ENCODE results near the gene ZFAND3.
A peak's percentile ranks its signal among the peaks of the same experiment; 100 is the strongest.

The ZFAND3 gene

DNA sequence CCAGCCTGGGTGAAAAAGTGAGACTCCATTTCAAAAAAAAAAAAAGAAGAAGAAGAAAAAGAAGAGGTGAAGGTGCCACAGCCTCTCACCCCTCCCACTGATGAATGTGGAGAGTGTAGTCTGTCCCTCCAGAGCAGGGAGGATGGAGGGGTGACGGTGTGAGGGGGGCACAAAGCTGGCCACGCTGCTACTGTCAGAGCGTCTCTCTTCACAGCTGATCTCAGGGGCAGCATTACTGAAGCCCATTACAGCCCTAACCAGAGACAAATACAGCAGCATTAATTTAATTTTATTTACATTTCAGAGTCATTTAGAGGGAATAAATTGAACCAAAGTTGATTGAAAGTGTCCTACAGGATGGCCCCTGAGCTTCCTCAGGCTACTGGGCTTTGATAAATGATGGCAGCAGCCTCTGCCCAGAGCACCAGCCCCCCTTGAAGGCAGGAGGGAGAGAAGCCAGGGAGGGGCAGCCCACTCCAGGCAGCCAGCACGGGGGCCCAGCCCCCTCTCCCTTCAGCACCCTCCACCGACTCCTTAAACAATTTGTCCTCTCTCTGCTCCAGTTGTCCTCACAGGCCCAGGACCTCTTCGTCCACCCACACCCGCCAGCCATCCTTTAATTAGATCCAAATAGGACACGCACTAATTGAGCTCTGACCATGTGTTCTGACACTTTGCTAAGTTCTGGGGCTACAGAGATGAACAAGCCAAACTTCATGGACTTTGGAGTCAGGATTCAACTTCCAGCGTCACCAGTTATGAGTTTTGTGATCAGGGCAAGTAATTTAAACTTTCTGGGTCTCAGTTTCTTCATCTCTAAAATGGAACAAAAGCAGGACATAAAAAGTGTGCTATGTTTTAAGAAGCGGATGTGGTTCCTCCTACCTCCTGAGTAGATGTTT, 18.6 kb upstream of the ZFAND3 start:
- H3K9ac ChIP-seq (ENCODE audit: low read length), result no peak overlapping the region
- H3K27me3 ChIP-seq (ENCODE audit: control insufficient read depth, insufficient read depth, low read length), result no peaks in the 10 kb centered on the region
- no peaks in the 10 kb centered on the region for H3K9me3 ChIP-seq (ENCODE audit: control insufficient read depth, low read depth, low read length)
- no peaks in the 10 kb centered on the region for H3K36me3 ChIP-seq (ENCODE audit: control insufficient read depth, low read depth, low read length)
- H3K4me3 ChIP-seq (ENCODE audit: low read length), result no peak overlapping the region
- H3K27ac ChIP-seq (ENCODE audit: low read length), result no peak overlapping the region
- H3K4me1 ChIP-seq (ENCODE audit: control insufficient read depth, low read depth, low read length), result no peaks in the 10 kb centered on the region

DNA sequence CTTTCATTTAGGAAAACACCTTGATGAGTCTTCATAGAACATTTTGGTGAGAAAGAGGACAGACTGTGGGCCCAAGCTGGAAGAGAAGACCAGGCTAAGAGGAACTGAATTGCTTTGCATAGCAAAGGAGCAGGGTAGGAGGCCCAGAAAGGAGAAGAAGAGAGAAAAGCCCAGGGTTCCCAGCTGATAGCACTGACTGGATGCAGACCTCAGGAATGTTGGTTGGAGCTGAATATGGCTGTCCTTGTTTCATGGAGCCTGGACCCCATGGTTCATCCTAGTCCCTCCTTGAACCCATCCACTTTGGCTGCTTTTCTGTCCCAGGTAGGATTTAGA, 18.0 kb upstream of the ZFAND3 start:
- Histone ChIP-seq H3K27me3 (ENCODE audit: control insufficient read depth, insufficient read depth, low read length) (no peaks in the 10 kb centered on the region), H3K9me3 (ENCODE audit: control insufficient read depth, low read depth, low read length) (no peaks in the 10 kb centered on the region), H3K4me3 (ENCODE audit: low read length) (no peak overlapping the region), H3K4me1 (ENCODE audit: control insufficient read depth, low read depth, low read length) (no peaks in the 10 kb centered on the region), H3K9ac (ENCODE audit: low read length) (no peak overlapping the region), H3K36me3 (ENCODE audit: control insufficient read depth, low read depth, low read length) (no peaks in the 10 kb centered on the region), H3K27ac (ENCODE audit: low read length) (no peak overlapping the region)

DNA sequence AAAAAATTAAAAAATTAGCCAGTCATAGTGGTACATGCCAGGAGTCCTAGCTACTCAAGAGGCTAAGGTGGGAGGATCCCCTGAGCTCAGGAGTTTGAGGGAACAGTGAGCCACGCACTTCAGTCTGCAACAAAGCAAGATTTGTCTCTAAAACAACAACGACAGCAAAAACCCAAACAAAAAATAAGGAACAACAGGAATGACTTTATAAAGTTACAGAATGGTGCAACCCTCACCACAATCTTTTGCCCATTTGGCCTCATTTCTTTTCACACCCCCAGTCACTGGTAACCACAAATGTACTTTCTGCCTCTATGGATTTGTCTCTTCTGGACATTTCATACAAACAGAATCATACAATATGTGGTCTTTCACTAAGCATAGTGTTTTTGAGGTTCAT, 16.7 kb upstream of the ZFAND3 start:
- H3K4me3 ChIP-seq (ENCODE audit: low read length), result no peak overlapping the region

DNA sequence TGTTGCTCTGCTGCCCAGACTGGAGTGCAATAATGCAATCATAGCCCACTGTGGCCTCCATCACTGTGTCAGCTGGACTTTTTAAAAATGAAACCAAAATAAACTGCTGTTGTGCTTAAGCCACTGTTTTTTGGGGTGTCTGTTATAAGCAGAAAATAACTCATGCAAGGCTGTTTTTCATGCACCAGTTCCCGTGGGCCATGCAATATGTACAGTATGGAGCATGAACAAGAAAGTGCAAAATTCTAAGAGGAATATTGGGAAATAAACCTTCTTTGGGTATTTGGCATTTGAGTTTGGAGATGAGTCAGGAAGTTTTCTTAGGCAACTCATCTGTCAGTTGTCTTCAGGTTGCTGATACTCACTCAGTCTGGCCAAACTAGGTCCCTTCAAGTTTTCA, 14.9 kb upstream of the ZFAND3 start:
- Histone ChIP-seq H3K36me3 (ENCODE audit: control insufficient read depth, low read depth, low read length) (no peaks in the 10 kb centered on the region), H3K9me3 (ENCODE audit: control insufficient read depth, low read depth, low read length) (no peaks in the 10 kb centered on the region), H3K4me1 (ENCODE audit: control insufficient read depth, low read depth, low read length) (no peaks in the 10 kb centered on the region), H3K4me3 (ENCODE audit: low read length) (no peak overlapping the region), H3K27me3 (ENCODE audit: control insufficient read depth, insufficient read depth, low read length) (no peaks in the 10 kb centered on the region), H3K27ac (ENCODE audit: low read length) (no peak overlapping the region), H3K9ac (ENCODE audit: low read length) (no peak overlapping the region)

More for the DNA sequence above, 16.7 kb upstream of the ZFAND3 start:
- H3K4me1 ChIP-seq (ENCODE audit: control insufficient read depth, low read depth, low read length), result no peaks in the 10 kb centered on the region
- no peak overlapping the region for H3K9ac ChIP-seq (ENCODE audit: low read length)
- no peaks in the 10 kb centered on the region for H3K27me3 ChIP-seq (ENCODE audit: control insufficient read depth, insufficient read depth, low read length)
- H3K27ac ChIP-seq (ENCODE audit: low read length), result no peak overlapping the region
- H3K9me3 ChIP-seq (ENCODE audit: control insufficient read depth, low read depth, low read length), result no peaks in the 10 kb centered on the region
- no peaks in the 10 kb centered on the region for H3K36me3 ChIP-seq (ENCODE audit: control insufficient read depth, low read depth, low read length)

DNA sequence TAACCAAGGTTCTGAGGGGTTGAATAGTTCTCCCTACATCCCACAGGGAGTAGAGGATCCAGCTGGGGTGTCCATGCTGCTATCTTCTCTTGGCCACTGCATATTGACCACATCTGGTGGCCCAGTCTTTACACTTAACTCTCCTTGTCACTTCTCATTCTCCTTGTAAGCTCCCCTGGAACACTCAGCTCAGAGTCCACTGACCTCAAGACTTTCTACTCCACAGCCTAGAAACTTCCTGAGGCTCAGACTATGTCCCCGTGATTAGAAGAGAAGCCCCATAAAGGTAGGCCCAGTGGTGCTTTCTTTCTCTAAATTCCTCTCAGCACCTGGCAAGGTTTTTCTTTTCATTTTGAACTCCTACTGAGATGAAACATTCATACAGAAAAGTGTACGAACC, 13.3 kb upstream of the ZFAND3 start:
- Histone ChIP-seq H3K4me3 (ENCODE audit: low read length) (no peak overlapping the region), H3K9me3 (ENCODE audit: control insufficient read depth, low read depth, low read length) (no peaks in the 10 kb centered on the region), H3K36me3 (ENCODE audit: control insufficient read depth, low read depth, low read length) (no peaks in the 10 kb centered on the region), H3K27ac (ENCODE audit: low read length) (no peak overlapping the region), H3K27me3 (ENCODE audit: control insufficient read depth, insufficient read depth, low read length) (no peaks in the 10 kb centered on the region), H3K9ac (ENCODE audit: low read length) (no peak overlapping the region), H3K4me1 (ENCODE audit: control insufficient read depth, low read depth, low read length) (no peaks in the 10 kb centered on the region)

DNA sequence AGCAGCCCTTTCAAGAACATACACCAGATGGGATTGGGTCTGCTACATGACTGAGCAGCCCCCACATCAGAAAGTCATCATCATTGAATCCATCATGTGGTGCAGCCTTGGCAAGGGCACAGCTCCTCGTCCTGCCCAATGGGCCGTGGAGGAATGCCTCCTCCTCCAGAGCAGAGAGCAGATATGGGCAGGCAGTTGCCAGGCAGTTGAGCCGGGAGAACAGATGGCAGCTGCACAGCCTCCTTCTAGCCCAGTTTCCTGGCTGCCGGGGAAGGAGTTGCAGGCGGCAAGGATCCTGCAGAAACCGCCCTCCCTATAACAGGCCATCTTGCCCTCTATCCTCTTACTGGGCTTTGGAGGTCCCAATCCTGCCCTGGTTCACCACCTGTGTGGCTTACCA, 11.9 kb upstream of the ZFAND3 start:
- no peaks in the 10 kb centered on the region for H3K4me1 ChIP-seq (ENCODE audit: control insufficient read depth, low read depth, low read length)
- no peaks in the 10 kb centered on the region for H3K36me3 ChIP-seq (ENCODE audit: control insufficient read depth, low read depth, low read length)
- no peak overlapping the region for H3K27ac ChIP-seq (ENCODE audit: low read length)
- no peak overlapping the region for H3K4me3 ChIP-seq (ENCODE audit: low read length)
- no peak overlapping the region for H3K9ac ChIP-seq (ENCODE audit: low read length)
- H3K9me3 ChIP-seq (ENCODE audit: control insufficient read depth, low read depth, low read length), result no peaks in the 10 kb centered on the region
- H3K27me3 ChIP-seq (ENCODE audit: control insufficient read depth, insufficient read depth, low read length), result no peaks in the 10 kb centered on the region

DNA sequence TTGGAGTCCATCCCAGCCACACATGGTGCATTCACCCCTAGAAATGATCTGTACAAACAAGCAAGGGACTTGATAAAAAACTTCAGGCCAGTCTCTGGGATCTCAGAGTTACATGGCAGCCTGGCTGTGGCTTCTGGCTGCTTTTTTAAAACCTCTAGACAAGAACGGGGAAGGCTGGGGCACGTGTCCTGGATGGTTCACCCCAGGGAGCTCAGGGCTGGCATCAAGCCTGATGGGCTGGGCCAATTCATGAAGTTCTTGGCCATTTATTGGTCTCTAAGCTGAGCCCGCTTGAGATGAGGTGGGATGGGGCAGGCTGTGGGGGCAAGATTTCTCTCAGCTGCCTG, 10.4 kb upstream of the ZFAND3 start:
- Histone ChIP-seq H3K4me1 (ENCODE audit: control insufficient read depth, low read depth, low read length) (no peaks in the 10 kb centered on the region), H3K27me3 (ENCODE audit: control insufficient read depth, insufficient read depth, low read length) (no peaks in the 10 kb centered on the region), H3K36me3 (ENCODE audit: control insufficient read depth, low read depth, low read length) (no peaks in the 10 kb centered on the region), H3K27ac (ENCODE audit: low read length) (no peak overlapping the region), H3K9ac (ENCODE audit: low read length) (no peak overlapping the region), H3K4me3 (ENCODE audit: low read length) (no peak overlapping the region), H3K9me3 (ENCODE audit: control insufficient read depth, low read depth, low read length) (no peaks in the 10 kb centered on the region)

DNA sequence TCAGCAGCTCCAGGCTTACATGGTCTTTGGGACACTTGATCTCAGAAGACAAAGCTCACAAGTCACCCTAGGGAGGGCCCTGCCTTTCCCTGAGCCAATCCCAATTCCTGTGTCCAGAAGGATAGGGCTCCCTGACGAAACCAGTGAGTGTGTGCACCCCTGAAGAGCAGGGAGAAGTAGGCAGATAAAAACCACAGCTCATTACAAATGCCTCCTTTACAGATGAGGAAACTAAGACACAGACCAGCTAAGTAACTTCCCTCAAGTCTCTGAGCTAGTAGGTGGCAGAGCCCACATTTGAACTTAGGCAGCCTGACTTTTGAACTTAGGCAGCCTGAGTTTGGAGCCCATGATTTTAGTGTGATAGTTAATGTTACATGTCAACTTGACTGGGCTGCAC, 6.7 kb upstream of the ZFAND3 start:
- Histone ChIP-seq H3K27me3 (ENCODE audit: control insufficient read depth, insufficient read depth, low read length) (no peaks in the 10 kb centered on the region), H3K9me3 (ENCODE audit: control insufficient read depth, low read depth, low read length) (no peaks in the 10 kb centered on the region), H3K4me1 (ENCODE audit: control insufficient read depth, low read depth, low read length) (peaks cover 6% of the 10 kb centered on the region), H3K36me3 (ENCODE audit: control insufficient read depth, low read depth, low read length) (no peaks in the 10 kb centered on the region), H3K4me3 (ENCODE audit: low read length) (no peak overlapping the region), H3K27ac (ENCODE audit: low read length) (no peak overlapping the region), H3K9ac (ENCODE audit: low read length) (no peak overlapping the region)

DNA sequence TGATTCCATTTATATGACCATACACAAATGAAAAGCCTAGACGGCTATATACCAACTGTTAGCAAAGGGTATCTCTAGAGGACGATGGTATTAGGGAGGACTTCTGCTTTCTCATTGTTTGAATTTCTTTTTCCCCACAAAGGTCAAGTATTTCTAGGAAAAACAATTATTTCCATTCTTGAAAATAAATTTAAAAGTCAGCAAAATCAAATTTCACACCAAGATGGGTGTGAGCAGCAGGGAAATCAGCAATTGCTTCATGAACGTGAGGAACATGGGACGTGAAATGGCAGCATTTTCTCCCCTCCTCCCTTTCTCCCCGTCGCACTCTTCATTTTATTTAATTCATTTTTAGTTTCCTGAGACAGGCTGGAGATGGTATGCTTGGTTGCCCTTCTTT, 5.2 kb upstream of the ZFAND3 start:
- H3K4me1 ChIP-seq (ENCODE audit: control insufficient read depth, low read depth, low read length), result peaks cover 12% of the 10 kb centered on the region
- no peak overlapping the region for H3K9ac ChIP-seq (ENCODE audit: low read length)
- H3K9me3 ChIP-seq (ENCODE audit: control insufficient read depth, low read depth, low read length), result no peaks in the 10 kb centered on the region
- H3K4me3 ChIP-seq (ENCODE audit: low read length), result no peak overlapping the region
- no peak overlapping the region for H3K27ac ChIP-seq (ENCODE audit: low read length)
- H3K27me3 ChIP-seq (ENCODE audit: control insufficient read depth, insufficient read depth, low read length), result no peaks in the 10 kb centered on the region
- no peaks in the 10 kb centered on the region for H3K36me3 ChIP-seq (ENCODE audit: control insufficient read depth, low read depth, low read length)

DNA sequence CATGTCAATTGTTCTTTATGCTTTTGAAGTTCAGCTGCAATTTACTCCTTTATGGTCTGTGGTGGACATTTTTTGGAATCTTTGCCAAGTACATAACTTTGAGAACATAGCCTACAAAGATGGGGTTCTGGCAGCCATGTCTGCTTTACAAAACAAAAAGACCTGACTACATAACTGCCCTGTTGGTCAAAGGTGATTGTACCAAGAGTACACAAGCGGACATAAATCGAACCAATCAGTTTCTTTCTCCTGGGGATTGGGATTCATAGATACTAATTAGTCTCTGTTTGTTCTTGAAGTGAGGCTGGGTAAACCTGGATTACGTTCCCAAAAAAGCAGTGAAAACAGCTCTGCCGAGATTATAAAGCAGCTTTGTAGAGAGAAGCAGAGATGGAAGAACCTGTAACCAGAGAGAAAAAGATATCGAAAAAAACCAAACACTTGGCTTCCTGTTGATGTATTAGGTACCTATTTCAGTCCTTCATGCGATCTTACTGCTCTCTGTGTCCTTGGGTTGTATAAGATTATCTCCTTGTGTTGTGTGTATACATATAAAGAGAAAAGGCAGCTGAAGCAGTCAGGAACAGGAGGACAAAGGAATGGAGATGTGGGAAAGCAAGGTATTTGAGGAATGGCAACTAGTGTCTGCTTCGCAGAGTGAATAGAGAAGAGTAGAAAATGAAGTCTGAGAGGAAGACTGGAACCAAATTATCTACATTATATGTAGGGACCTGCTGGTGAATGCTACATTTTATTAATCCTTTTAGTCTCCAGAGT, 2.7 kb upstream of the ZFAND3 start:
- H3K36me3 ChIP-seq (ENCODE audit: control insufficient read depth, low read depth, low read length), result no peaks in the 10 kb centered on the region
- H3K4me1 ChIP-seq (ENCODE audit: control insufficient read depth, low read depth, low read length), result peaks cover 22% of the 10 kb centered on the region
- no peaks in the 10 kb centered on the region for H3K27me3 ChIP-seq (ENCODE audit: control insufficient read depth, insufficient read depth, low read length)
- no peak overlapping the region for H3K27ac ChIP-seq (ENCODE audit: low read length)
- no peaks in the 10 kb centered on the region for H3K9me3 ChIP-seq (ENCODE audit: control insufficient read depth, low read depth, low read length)
- no peak overlapping the region for H3K4me3 ChIP-seq (ENCODE audit: low read length)
- H3K9ac ChIP-seq (ENCODE audit: low read length), result no peak overlapping the region

DNA sequence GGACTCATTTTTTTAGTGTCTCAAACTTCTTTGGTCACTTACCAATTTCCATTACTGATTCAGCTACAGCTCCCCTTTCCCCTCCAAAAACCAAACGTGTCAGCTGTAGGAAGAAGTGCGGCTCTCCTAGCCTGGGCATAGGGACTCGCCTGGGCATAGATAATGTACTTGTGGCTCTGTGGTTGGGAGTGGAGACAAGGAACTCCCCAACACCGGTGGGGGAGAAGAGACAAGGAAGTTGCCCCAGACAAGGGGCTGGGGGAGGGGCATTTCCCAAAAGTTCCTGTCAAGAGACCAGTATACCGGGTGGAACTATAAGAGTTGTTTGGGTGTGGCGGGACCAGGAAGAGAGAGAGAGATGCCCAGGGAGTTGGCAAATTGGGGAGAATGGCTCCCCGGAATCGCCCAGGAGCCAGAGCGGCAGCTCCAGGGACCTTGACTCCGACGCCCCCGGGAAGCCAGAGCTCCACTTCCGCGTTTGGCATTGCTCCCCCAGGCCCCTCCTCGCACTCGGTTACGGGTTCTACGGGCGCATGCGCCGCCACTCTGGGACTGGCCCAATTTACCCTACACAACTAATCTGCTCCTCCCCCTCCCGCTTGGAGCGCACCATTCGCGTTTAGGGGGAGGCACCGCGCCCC, 871 bp upstream of the ZFAND3 start:
- H3K27ac ChIP-seq (ENCODE audit: low read length), result peak overlapping the region; percentile 93
- H3K4me1 ChIP-seq (ENCODE audit: control insufficient read depth, low read depth, low read length), result peaks cover 29% of the 10 kb centered on the region
- no peaks in the 10 kb centered on the region for H3K36me3 ChIP-seq (ENCODE audit: control insufficient read depth, low read depth, low read length)
- no peaks in the 10 kb centered on the region for H3K9me3 ChIP-seq (ENCODE audit: control insufficient read depth, low read depth, low read length)
- H3K27me3 ChIP-seq (ENCODE audit: control insufficient read depth, insufficient read depth, low read length), result no peaks in the 10 kb centered on the region
- H3K4me3 ChIP-seq (ENCODE audit: low read length), result peak overlapping the region; percentile 95
- H3K9ac ChIP-seq (ENCODE audit: low read length), result peak overlapping the region; percentile 92

All from iPS-18a (cell line).